HEK293T (cell line): Measurements from ENCODE around the gene ABCC8.

ENCODE experiments used
- BHLHE40 ChIP-seq: fragments of 450-650 bp; IDR thresholded peaks from 2 replicates; pipeline ENCODE4 v1.6.1; 2016; ENCODE audit warnings: mild to moderate bottlenecking, moderate library complexity, borderline replicate concordance
- ELF4 ChIP-seq: fragments of 450-650 bp; IDR thresholded peaks from 2 replicates; pipeline ENCODE4 v1.6.1; 2017; ENCODE audit warnings: antibody characterized with exemption
- FOXA1 ChIP-seq: fragments of 450-650 bp; IDR thresholded peaks from 2 replicates; pipeline ENCODE4 v1.6.1; 2016; ENCODE audit warnings: mild to moderate bottlenecking
- FOXK2 ChIP-seq: fragments of 450-650 bp; IDR thresholded peaks from 2 replicates; pipeline ENCODE4 v1.6.1; 2016; ENCODE audit warnings: mild to moderate bottlenecking
- FOXM1 ChIP-seq: fragments of 450-650 bp; IDR thresholded peaks from 2 replicates; pipeline ENCODE4 v1.6.1; 2017; ENCODE audit warnings: mild to moderate bottlenecking, borderline replicate concordance
- L3MBTL2 ChIP-seq: fragments of 450-650 bp; conservative IDR thresholded peaks from 2 replicates; pipeline ENCODE4 v1.6.1; 2016; ENCODE audit warnings: mild to moderate bottlenecking
- LEF1 ChIP-seq: fragments of 450-650 bp; IDR thresholded peaks from 2 replicates; pipeline ENCODE4 v1.6.1; 2017; ENCODE audit warnings: mild to moderate bottlenecking, borderline replicate concordance
- PKNOX1 ChIP-seq: fragments of 450-650 bp; IDR thresholded peaks from 2 replicates; pipeline ENCODE4 v1.6.1; 2016
- SP1 ChIP-seq: fragments of 450-650 bp; IDR thresholded peaks from 2 replicates; pipeline ENCODE4 v1.6.1; 2017
- SUZ12 ChIP-seq: fragments of 450-650 bp; IDR thresholded peaks from 2 replicates; pipeline ENCODE4 v1.6.1; 2016; ENCODE audit warnings: mild to moderate bottlenecking
- TARDBP ChIP-seq: fragments of 450-650 bp; IDR thresholded peaks from 2 replicates; pipeline ENCODE4 v1.6.1; 2016

GRCh38 chr11:17489751-17490150, 13.1 kb upstream of the ABCC8 start:
- TF ChIP-seq LEF1, result no peak
- no peak for TF ChIP-seq BHLHE40
- TF ChIP-seq SP1, result no peak
- no peak for TF ChIP-seq L3MBTL2
- TF ChIP-seq FOXA1, result no peak
- TF ChIP-seq SUZ12, result no peak
- TF ChIP-seq TARDBP, result no peak
- no peak for TF ChIP-seq FOXM1
- no peak for TF ChIP-seq ELF4
- TF ChIP-seq FOXK2, result no peak
- no peak for TF ChIP-seq PKNOX1
